Loucy (cell line): ENCODE results near the gene MICAL3.

ENCODE experiments used
- EZH2phosphoT487 ChIP-seq: fragments of 200-600 bp; IDR thresholded peaks from 2 replicates; pipeline ENCODE4 v1.6.1; 2018; ENCODE audit warnings: antibody characterized with exemption, mild to moderate bottlenecking, moderate library complexity, borderline replicate concordance
- TF ChIP-seq, protein P1 (sequence below): fragments of 200-600 bp; sonication (generic); conservative IDR thresholded peaks from 2 replicates; pipeline ENCODE4 v1.5.1; 2014; ENCODE audit warnings: mild to moderate bottlenecking, antibody characterized with exemption, low read length

DNA sequence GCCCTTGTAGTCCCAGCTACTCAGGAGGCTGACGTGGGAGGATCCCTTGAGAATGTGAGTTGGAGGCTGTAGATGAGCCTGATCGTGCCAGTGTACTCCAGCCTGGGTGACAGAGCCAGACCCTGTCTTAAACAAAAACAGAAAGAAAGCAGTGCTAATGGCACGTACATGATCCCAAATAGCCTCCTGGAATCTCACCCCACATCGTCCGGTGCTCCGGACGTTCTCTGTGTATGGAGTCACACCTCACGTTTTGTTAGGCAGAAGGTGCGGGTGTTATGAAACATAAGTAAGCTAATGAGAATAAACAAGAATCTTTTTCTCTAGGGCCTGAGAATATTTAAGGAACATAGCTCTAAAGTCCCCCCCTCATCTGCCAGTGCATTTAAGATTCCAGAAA, 23.7 kb upstream of the MICAL3 start:
- TF ChIP-seq, protein P1, sequence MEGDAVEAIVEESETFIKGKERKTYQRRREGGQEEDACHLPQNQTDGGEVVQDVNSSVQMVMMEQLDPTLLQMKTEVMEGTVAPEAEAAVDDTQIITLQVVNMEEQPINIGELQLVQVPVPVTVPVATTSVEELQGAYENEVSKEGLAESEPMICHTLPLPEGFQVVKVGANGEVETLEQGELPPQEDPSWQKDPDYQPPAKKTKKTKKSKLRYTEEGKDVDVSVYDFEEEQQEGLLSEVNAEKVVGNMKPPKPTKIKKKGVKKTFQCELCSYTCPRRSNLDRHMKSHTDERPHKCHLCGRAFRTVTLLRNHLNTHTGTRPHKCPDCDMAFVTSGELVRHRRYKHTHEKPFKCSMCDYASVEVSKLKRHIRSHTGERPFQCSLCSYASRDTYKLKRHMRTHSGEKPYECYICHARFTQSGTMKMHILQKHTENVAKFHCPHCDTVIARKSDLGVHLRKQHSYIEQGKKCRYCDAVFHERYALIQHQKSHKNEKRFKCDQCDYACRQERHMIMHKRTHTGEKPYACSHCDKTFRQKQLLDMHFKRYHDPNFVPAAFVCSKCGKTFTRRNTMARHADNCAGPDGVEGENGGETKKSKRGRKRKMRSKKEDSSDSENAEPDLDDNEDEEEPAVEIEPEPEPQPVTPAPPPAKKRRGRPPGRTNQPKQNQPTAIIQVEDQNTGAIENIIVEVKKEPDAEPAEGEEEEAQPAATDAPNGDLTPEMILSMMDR = no peak
- no peak for TF ChIP-seq EZH2phosphoT487
